Measurements from ENCODE around the gene POTEM.
"Not testable (repeated sequence)": the region's sequence is repeated elsewhere in the genome, so short reads cannot be mapped to it uniquely, and the experiment has no call there.

Gene POTEM

GRCh38 chr14:18967134-18967533 lies at the start of gene POTEM:
Gene POTEM, plus strand, starts transcription at chr14:18967434. Its CDS starts 52 bp downstream, at chr14:18967486.
- DNase-seq: not testable (repeated sequence)

GRCh38 chr14:18918345-18918744 lies 48.9 kb upstream of the POTEM start:
- not testable (repeated sequence) for DNase-seq

DNA sequence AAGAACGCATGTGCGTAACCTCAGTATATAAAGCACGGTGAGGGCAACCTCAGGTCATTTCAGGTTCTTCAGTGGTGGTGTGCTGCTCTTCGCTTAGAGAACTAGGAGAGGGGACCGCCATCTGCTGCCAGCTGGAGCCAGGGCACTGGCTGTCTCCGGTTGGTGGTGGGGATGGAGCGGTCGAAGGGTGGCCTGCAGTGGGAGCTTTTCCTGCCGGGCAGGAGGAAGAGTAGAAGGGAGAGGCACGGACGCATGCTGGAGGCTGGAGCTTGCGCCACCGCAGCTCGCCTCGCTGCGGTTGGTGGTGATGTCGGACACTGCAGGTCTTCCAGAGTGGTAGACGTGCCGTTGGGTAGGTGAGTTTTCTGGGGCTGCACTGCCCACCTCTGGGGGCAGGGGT lies 47.2 kb upstream of the POTEM start:
- not testable (repeated sequence) for DNase-seq

DNA sequence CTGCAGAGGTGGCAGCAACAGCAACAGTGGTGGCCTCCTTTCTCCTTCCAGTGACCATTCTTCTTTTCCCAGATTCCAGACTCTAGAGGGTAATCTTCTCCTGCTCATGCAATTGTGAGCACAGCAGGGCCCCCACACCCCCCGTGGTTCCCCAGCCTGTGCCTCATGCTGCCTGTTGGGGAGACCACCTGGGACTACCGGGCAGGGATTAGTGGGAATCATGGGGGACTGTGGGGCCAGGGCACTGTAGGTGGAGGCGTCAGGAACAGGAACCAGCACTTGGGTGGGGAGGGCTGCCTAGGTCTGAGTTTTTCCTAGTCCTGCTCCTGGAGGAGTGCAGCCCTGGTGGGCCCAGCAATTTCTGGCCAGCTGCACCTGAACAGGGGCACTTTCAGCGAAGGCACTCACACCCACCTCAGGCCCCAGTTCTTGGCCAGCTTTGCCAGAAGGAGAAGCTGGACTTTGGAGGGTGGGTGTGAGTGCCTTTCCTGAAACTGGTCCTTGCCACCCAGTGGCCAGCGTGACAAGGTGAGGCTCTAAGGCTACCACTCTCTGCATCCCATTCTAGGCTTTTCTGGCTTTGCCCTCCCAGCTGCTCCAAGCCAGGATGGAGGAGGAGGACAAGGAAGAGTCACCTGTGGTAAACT lies 46.1 kb upstream of the POTEM start:
- DNase-seq: not testable (repeated sequence)

DNA sequence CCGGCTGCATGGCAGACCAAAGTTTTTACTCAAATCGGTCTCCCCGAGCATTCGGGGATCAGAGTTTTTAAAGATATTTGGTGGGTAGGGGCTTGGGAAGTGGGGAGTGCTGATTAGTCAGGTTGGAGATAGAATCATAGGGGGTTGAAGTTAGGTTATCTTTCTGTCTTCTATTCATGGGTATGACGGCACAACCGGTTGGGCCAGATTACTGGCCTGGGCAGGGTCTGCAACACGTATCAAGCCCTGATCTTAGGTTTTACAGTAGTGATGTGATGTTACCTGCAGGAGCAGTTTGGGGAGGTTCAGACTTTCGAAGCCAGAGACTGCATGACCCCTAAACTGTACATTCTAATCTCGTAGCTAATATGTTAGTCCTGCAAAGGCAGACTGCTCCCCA lies 30.4 kb upstream of the POTEM start:
- not testable (repeated sequence) for DNase-seq

GRCh38 chr14:18938733-18939132 lies 28.5 kb upstream of the POTEM start:
- not testable (repeated sequence) for DNase-seq

DNA sequence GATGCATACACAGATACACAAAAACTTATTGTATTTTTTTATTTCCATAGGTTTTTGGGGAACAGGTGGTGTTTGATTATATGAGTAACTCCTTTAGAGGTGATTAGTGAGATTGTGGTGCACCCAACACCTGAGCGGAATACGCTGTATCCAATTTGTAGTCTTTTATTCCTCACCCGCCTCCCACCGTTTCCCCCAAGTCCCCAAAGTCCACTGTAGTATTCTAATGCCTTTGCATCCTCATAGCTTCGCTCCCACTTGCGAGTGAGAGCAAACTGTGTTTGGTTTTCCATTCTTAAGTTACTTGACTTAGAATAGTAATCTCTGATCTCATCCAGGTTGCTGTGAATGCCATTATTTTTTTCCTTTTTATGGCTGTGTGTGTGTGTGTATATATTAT lies 17.3 kb upstream of the POTEM start:
- not testable (repeated sequence) for DNase-seq

GRCh38 chr14:18953085-18953484 lies 14.1 kb upstream of the POTEM start:
- DNase-seq: not testable (repeated sequence)

DNA sequence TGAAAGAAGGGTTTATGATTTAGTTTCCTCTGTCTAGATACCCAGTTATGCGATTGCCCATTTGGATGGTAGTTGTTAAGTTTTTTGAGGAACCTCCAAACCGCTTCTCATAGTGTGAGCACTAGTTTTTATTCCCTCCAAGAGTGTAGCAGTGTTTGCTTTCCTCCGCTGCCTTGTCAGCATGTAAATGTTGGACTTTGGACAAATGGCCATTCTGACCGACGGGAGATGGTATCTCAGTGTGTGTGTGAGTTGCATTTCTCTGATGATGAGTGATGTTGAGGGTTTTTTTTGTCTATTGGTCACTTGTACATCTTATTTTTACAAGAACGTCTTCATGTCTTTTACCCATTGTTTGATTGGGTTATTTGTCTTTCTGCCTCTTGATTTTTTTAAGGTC lies 11.4 kb upstream of the POTEM start:
- DNase-seq: not testable (repeated sequence)

DNA sequence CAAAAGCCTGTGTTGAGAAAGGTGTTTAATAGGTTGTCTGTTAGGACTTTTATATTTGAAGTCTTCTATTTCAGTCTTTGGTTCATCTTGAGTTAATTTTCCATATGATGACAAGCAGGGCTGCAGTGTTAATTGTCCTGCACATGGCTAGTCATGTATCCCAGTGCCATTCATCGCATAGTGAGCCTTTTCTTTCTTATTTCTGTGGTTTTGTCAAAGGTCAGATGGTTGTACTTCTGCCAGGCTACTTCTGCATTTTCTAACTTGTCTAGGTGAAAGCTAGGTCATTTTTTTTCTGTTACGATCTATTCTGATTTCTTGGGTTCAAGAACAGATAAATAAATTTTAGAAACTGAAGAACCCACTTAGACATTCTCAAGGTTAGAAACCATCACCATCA lies 5.7 kb upstream of the POTEM start:
- DNase-seq: not testable (repeated sequence)

- DNase-seq: not testable (repeated sequence)
Measured at GRCh38 chr14:18962143-18962542, 5.1 kb upstream of the POTEM start.

- not testable (repeated sequence) for DNase-seq
Measured at GRCh38 chr14:18963276-18963675, 4.0 kb upstream of the POTEM start.

GRCh38 chr14:18964878-18965277 lies 2.4 kb upstream of the POTEM start:
- not testable (repeated sequence) for DNase-seq

DNA sequence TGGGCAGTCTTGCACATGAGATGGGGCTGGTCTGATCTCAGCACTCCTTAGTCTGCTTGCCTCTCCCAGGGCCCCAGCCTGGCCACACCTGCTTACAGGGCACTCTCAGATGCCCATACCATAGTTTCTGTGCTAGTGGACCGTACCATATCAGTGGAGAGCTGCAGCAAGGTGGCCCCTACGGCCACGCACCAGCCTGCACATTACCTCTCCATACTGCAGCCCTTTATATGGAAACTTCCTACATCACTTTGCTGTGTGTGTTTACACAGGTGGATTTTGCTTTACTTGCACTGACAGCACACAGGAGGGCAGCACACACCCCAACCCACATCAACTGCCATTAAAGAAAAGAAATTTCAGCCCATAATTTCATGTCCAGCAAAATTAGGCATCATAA lies 35.3 kb downstream of the POTEM start:
- not testable (repeated sequence) for DNase-seq

DNA sequence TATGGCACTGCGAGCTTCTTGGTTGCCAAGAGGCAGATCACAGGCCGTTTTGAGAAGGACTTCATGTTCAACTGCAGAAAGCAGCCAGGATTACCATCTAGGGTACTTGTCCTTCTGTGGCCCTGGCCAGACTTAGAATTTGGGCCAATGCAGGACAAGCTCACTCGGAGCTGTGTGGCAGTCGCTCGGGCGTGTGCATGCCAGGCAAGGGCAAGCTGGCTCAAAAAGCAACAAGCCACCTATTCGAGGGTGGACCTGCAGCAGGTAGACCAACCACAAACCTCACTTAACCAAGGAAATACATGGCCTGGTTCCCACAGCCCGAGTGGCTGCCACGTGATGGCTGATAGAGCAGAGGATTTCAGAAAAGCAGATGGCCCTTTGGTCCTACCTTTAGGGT lies 39.3 kb downstream of the POTEM start:
- DNase-seq: not testable (repeated sequence)

- DNase-seq: not testable (repeated sequence)
Measured at GRCh38 chr14:19007678-19008077, 40.4 kb downstream of the POTEM start.

- DNase-seq: not testable (repeated sequence)
Measured at GRCh38 chr14:19011029-19011428, 43.8 kb downstream of the POTEM start.

DNA sequence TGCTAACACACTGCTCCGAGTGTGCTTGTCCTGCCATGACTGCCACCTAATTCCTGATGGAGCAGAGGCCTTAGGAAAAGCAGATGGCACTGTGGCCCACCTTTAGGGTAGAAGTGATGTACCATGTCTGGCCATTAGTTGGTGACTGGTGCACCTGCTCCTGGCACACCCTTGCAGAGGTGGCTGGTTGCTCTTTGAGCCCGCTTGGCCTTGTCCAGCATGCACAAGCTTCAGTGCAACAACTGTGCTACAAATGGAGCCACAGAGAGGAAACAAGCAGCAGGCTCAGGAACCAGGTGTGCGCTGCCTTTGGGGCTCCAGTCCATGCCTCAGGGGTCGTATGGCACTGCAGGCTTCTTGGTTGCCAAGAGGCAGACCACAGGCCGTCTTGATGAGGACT lies 44.5 kb downstream of the POTEM start:
- not testable (repeated sequence) for DNase-seq

- DNase-seq: not testable (repeated sequence)
Measured at GRCh38 chr14:19015185-19015584, 48.0 kb downstream of the POTEM start.

GRCh38 chr14:19025080-19025589 lies 57.9 kb downstream of the POTEM start:
- not testable (repeated sequence) for DNase-seq

DNA sequence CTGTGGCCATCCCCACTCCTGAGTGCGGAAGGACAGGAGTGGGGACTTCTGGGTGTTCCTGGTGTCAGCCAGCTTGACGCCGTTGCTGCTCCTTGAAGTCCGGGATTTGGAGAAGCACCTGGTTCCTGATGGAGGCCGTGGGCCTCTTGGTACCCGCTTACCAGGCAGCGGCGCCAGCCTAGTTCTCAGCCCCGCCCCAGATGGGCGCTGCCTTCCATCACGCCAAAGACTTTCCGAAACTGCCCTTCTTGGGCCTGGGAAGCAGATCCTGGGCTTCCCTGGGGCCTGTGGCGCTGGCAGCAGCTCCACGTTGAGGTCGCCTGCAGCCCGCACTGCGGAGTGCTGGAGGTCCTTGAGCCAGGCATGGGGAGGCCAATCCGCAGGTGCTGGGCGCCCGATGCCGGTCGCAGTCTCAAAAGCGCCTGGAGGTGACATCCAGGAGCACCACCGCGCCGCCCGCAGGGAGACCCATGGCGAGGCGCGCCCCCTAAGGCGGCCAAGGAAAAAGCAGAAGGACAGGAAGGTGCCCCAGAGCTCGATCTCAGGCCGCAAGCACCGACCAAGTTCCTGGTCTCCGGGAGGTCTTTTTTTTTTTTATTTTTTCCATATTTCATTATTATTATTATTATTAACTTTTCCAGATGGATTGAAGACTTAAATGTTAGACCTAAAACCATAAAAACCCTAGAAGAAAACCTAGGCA lies 59.6 kb downstream of the POTEM start:
- not testable (repeated sequence) for DNase-seq

DNA sequence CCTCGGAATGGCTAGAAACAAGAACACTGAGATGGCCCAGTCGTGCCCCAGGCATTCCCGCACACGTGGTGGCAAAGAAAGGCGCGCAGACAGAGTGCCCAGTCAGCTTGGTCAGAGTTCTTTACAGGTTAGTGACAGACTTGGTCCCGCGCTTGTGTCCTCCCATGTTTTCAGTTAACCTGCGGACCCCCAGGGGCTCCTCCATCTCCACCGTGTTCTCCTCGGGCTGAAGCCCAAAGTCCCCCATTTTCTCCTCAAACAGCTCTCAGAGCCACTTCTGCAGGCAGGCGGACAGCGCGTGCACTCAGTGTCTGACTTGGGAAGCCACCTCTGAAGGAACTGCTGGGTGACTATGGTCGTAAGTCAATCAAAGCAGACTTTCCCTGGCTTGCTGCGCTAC lies 60.7 kb downstream of the POTEM start:
- DNase-seq: not testable (repeated sequence)

DNA sequence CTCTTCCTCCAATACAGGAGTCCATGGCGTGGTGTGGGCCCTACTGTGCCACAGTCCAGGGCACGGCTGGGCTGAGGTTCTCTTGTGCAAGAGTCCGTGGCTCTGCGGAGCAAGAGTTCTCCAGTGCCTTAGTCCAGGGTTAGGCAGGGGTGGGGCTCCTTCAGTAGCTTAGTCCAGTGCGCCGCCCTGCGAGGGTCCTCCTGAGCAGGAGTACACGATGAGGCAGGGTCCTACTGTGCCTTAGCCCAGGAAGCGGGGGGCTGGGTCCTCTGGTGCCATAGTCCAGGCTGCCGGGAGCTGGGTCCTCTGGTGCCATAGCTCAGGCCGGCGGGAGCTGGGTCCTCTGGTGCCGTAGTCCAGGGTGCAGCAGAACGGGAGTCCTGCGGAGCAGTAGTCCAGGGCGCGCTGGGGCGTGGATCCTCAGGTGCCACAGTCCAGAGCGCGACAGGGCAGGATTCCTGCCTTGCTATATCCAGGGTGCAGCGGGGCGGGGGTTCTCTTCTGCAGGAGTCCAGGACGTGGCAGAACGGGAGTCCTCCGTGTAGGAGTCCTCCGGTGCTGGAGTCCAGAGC lies 69.7 kb downstream of the POTEM start:
- DNase-seq: not testable (repeated sequence)
